A673 (cell line): ENCODE data around the gene CD163. TPM values are rescaled to one million over a fixed set of nuclear protein-coding genes. Genes with fewer than 3 reads are reported as not detected.

ENCODE experiments used
- BruUV-seq: library from RNA; stranded (reverse); fragments of 400-500 nt; replicated peaks from 2 replicates; lab custom pipeline; 2021; lab: Mats Ljungman, UMichigan
- CTCF ChIA-PET: fragments of 300-600 bp; sonication (Branson Sonifier 250); formaldehyde crosslinking; loops from one replicate; lab custom pipeline; 2022; ENCODE audit warnings: antibody characterized with exemption; lab: Charles Lee
- POLR2A ChIA-PET: fragments of 300-600 bp; sonication (Branson Sonifier 250); formaldehyde crosslinking; loops from one replicate; lab custom pipeline; 2022; ENCODE audit warnings: antibody characterized with exemption; ENCODE audit not compliant: low non-redundant PET; lab: Charles Lee
- DNase-seq: peaks from one replicate; pipeline ENCODE4 v3.0.0-alpha.2; 2015; ENCODE audit warnings: low spot score
- H3K27ac ChIP-seq: fragments of 200-600 bp; sonication (generic); 2 replicates; pipeline ENCODE4 v1.5.1; 2016; ENCODE audit warnings: mixed run types, low read depth, mild to moderate bottlenecking, mixed read lengths, antibody characterized with exemption, low read length; ENCODE audit not compliant: poor library complexity, severe bottlenecking
- H3K27me3 ChIP-seq: fragments of 200-600 bp; sonication (generic); replicated peaks from 2 replicates; pipeline ENCODE4 v1.6.1; 2017; ENCODE audit warnings: mixed run types, low read depth, mild to moderate bottlenecking, mixed read lengths, antibody characterized with exemption, low read length; ENCODE audit not compliant: insufficient read depth, poor library complexity
- H3K36me3 ChIP-seq: fragments of 200-600 bp; sonication (generic); 2 replicates; pipeline ENCODE4 v1.6.1; 2016; ENCODE audit warnings: mixed run types, mild to moderate bottlenecking, mixed read lengths, antibody characterized with exemption, low read length; ENCODE audit not compliant: insufficient read depth, poor library complexity, severe bottlenecking
- H3K4me1 ChIP-seq: fragments of 200-600 bp; sonication (generic); 2 replicates; pipeline ENCODE4 v1.6.1; 2017; ENCODE audit warnings: mixed run types, mild to moderate bottlenecking, mixed read lengths, antibody characterized with exemption, low read length; ENCODE audit not compliant: insufficient read depth, poor library complexity, severe bottlenecking
- H3K4me3 ChIP-seq: fragments of 200-600 bp; sonication (generic); 2 replicates; pipeline ENCODE4 v1.5.1; 2016; ENCODE audit warnings: low read depth, mixed run types, mild to moderate bottlenecking, mixed read lengths, low read length; ENCODE audit not compliant: poor library complexity, severe bottlenecking
- H3K9me3 ChIP-seq: fragments of 200-600 bp; sonication (generic); 2 replicates; pipeline ENCODE4 v1.6.1; 2016; ENCODE audit warnings: mixed run types, low read depth, mild to moderate bottlenecking, mixed read lengths, antibody characterized with exemption, low read length; ENCODE audit not compliant: poor library complexity, severe bottlenecking
- CTCF ChIP-seq: fragments of 300-800, 200-600 bp; sonication (generic); conservative IDR thresholded peaks from 2 replicates; pipeline ENCODE4 v1.5.1; 2017; ENCODE audit warnings: low read depth, mild to moderate bottlenecking, antibody characterized with exemption, low read length, moderate library complexity, mixed read lengths
- EZH2 ChIP-seq: fragments of 200-600 bp; sonication (generic); IDR thresholded peaks from 2 replicates; pipeline ENCODE4 v1.6.1; 2017; ENCODE audit warnings: borderline replicate concordance, low read depth, mild to moderate bottlenecking, mixed read lengths, antibody characterized with exemption, low read length; ENCODE audit not compliant: poor library complexity, severe bottlenecking
- intact Hi-C: fragments of 100-400 bp; cut with micrococcal nuclease; formaldehyde crosslinking; loops from one replicate; pipeline ENCODE4 v1.10.0; 2022; ENCODE audit not compliant: unreplicated experiment
- total RNA-seq: library from RNA; stranded (reverse); gene quantifications from 2 replicates; pipeline ENCODE4 v1.2.3, GENCODE V29; 2021

Gene CD163
- total RNA-seq, 1 experiment from 2014 or later = 0.41 TPM

- TF ChIP-seq EZH2 (no peak), CTCF (no peak)
- no peaks in the 10 kb centered on the region for H3K36me3 ChIP-seq
- CTCF ChIA-PET = no interaction called here
- BruUV-seq = no TSS peak
- H3K4me3 ChIP-seq = no peak overlapping the region
- POLR2A ChIA-PET = no interaction called here
- no peaks in the 10 kb centered on the region for H3K27me3 ChIP-seq
- H3K4me1 ChIP-seq = no peaks in the 10 kb centered on the region
- H3K9me3 ChIP-seq = no peaks in the 10 kb centered on the region
- no peak for DNase-seq
- intact Hi-C loops = no loop called here
- H3K27ac ChIP-seq = no peak overlapping the region
Observed at GRCh38 chr12:7493006-7493405, 10.6 kb downstream of the CD163 start.

GRCh38 chr12:7486512-7486911, 17.1 kb downstream of the CD163 start:
- TF ChIP-seq EZH2 (no peak), CTCF (no peak)
- CTCF ChIA-PET = no interaction called here
- Histone ChIP-seq H3K9me3 (no peaks in the 10 kb centered on the region), H3K27me3 (no peaks in the 10 kb centered on the region), H3K4me3 (no peak overlapping the region), H3K36me3 (no peaks in the 10 kb centered on the region), H3K27ac (no peak overlapping the region), H3K4me1 (no peaks in the 10 kb centered on the region)
- intact Hi-C loops = no loop called here
- POLR2A ChIA-PET = no interaction called here
- no peak for DNase-seq
- BruUV-seq = no TSS peak

- BruUV-seq = no TSS peak
- H3K27me3 ChIP-seq = no peaks in the 10 kb centered on the region
- TF ChIP-seq CTCF (no peak), EZH2 (no peak)
- ChIA-PET CTCF (no interaction called here), POLR2A (no interaction called here)
- DNase-seq = no peak
- H3K4me3 ChIP-seq = no peak overlapping the region
- H3K9me3 ChIP-seq = no peaks in the 10 kb centered on the region
- intact Hi-C loops = no loop called here
- no peaks in the 10 kb centered on the region for H3K36me3 ChIP-seq
- no peaks in the 10 kb centered on the region for H3K4me1 ChIP-seq
- no peak overlapping the region for H3K27ac ChIP-seq
Observed at GRCh38 chr12:7485095-7485494, 18.5 kb downstream of the CD163 start.
